ENCODE data around the gene FAM168A.

DNA sequence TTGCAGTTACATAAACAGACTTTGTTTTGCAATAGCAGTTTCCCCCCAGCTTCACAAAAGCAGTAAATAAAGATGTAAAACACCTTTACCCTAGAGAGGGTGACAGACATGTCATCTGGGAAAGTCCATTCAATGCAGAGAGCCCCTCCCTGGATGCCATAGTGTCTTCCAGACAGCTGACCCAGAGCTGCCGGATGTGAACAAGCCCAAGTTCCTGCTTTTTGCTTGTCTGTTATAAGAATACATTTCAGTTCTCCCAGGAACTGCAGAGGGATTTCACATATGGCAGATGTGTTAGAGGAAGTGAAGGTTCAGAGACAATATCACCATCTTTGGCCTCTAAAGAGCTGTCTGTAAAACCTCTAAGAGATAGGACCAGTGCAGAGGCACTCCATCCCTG lies 172.8 kb downstream of the FAM168A start:
- TF ChIP-seq, protein P1, sequence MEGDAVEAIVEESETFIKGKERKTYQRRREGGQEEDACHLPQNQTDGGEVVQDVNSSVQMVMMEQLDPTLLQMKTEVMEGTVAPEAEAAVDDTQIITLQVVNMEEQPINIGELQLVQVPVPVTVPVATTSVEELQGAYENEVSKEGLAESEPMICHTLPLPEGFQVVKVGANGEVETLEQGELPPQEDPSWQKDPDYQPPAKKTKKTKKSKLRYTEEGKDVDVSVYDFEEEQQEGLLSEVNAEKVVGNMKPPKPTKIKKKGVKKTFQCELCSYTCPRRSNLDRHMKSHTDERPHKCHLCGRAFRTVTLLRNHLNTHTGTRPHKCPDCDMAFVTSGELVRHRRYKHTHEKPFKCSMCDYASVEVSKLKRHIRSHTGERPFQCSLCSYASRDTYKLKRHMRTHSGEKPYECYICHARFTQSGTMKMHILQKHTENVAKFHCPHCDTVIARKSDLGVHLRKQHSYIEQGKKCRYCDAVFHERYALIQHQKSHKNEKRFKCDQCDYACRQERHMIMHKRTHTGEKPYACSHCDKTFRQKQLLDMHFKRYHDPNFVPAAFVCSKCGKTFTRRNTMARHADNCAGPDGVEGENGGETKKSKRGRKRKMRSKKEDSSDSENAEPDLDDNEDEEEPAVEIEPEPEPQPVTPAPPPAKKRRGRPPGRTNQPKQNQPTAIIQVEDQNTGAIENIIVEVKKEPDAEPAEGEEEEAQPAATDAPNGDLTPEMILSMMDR (conservative IDR thresholded peaks at IDR 0.05 in 1 of 2, IDR thresholded peaks at IDR 0.05 in 1 of 2; ENCODE audit: extremely low read depth in 1 of 2, insufficient read depth in 1 of 2, low read depth in 1 of 2, low read length in 2 of 2): no peak
- TF ChIP-seq EZH2 (IDR thresholded peaks at IDR 0.05; ENCODE audit: borderline replicate concordance, low read length): no peak

Measured in mammary epithelial cell (primary cell).